MM.1S (cell line): ENCODE measurements around the gene ZDHHC11.
"Not testable (repeated sequence)": the region's sequence is repeated elsewhere in the genome, so short reads cannot be mapped to it uniquely, and the experiment has no call there.

ENCODE experiments used
- EZH2 ChIP-seq: fragments of 300-600 bp; sonication (generic); optimal IDR thresholded peaks from 2 replicates; pipeline ENCODE3; 2017; ENCODE audit warnings: low read depth, mild to moderate bottlenecking, antibody characterized with exemption, low read length, mixed read lengths
- EZH2phosphoT487 ChIP-seq: fragments of 300-600 bp; sonication (generic); IDR thresholded peaks from 2 replicates; pipeline ENCODE4 v1.6.1; 2018; ENCODE audit warnings: antibody characterized with exemption, low read length
- TF ChIP-seq, protein P1 (sequence below): fragments of 300-600 bp; sonication (generic); IDR thresholded peaks from 2 replicates; pipeline ENCODE4 v1.5.1; 2016; ENCODE audit warnings: antibody characterized with exemption, low read length, mixed read lengths

DNA sequence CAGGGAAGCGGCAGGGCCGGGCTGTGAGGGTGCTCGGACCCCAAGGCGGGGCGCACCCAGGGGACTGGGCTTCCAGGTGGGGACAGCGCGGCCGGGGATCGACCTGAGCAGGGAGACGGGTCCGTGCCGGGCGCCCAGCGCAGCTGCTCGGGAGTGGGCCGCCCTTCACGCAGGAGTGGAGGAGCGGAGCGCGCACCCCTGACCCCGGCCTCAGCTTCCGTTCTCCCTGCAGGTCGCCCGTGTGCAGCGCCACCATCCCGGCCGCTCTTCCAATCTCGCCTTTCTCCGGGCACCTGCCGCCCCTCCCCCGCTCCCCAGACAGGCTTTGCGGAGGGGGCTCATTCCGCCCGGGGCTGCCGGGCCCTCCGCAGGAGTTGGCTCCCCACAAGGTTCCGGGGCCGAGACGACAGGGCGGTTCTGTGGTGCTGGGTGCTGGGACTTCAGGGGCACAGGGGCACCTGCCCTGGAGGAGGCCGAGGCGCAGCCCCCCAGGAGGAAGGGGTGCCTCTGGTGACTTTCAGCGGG lies 65.5 kb downstream of the ZDHHC11 start:
- TF ChIP-seq, protein P1, sequence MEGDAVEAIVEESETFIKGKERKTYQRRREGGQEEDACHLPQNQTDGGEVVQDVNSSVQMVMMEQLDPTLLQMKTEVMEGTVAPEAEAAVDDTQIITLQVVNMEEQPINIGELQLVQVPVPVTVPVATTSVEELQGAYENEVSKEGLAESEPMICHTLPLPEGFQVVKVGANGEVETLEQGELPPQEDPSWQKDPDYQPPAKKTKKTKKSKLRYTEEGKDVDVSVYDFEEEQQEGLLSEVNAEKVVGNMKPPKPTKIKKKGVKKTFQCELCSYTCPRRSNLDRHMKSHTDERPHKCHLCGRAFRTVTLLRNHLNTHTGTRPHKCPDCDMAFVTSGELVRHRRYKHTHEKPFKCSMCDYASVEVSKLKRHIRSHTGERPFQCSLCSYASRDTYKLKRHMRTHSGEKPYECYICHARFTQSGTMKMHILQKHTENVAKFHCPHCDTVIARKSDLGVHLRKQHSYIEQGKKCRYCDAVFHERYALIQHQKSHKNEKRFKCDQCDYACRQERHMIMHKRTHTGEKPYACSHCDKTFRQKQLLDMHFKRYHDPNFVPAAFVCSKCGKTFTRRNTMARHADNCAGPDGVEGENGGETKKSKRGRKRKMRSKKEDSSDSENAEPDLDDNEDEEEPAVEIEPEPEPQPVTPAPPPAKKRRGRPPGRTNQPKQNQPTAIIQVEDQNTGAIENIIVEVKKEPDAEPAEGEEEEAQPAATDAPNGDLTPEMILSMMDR = not testable (repeated sequence)
- TF ChIP-seq EZH2, EZH2phosphoT487: not testable (repeated sequence)
